Right atrium auricular region (tissue), 2 donors: ENCODE results near the gene ST8SIA1. TPM values are rescaled to one million over a fixed set of nuclear protein-coding genes. Genes with fewer than 3 reads are reported as not detected.

Source experiments
- DNase-seq: peaks from one replicate; pipeline ENCODE4 v3.0.0-alpha.2; 2019; ENCODE audit warnings: low spot score
- H3K27ac ChIP-seq, 2 donors: fragments of 200-600 bp; sonication (generic); 1 replicate in 1 of 2; 2 replicates in 1 of 2; pipeline ENCODE4 v1.5.1; 2016 to 2019
- H3K27me3 ChIP-seq, 2 donors: fragments of 200-600 bp; sonication (generic); one replicate each; pipeline versions ENCODE4 v1.5.1 to v1.6.0; 2017 to 2019
- H3K36me3 ChIP-seq: fragments of 200-600 bp; sonication (generic); one replicate; pipeline ENCODE4 v1.5.1; 2016
- H3K4me1 ChIP-seq, 2 donors: fragments of 200-600 bp; sonication (generic); one replicate each; pipeline versions ENCODE4 v1.5.1 to v1.6.0; 2017 to 2019
- H3K4me3 ChIP-seq, 2 donors: fragments of 200-600 bp; sonication (generic); 1 replicate in 1 of 2; 2 replicates in 1 of 2; pipeline ENCODE4 v1.5.1; 2017 to 2019; ENCODE audit warnings: mild to moderate bottlenecking in 1 of 2, moderate library complexity in 1 of 2
- H3K9me3 ChIP-seq, 2 donors: fragments of 200-600 bp; sonication (generic); one replicate each; pipeline ENCODE4 v1.5.1; 2019
- CTCF ChIP-seq, 2 donors: fragments of 200-600 bp; sonication (generic); IDR thresholded peaks; one replicate each; pipeline ENCODE4 v1.5.1; 2019; ENCODE audit warnings: antibody characterized with exemption in 2 of 2
- total RNA-seq, 2 donors: library from RNA; depleted of rRNA; stranded (reverse); fragments of >200 nt; gene quantifications; one replicate each; pipeline ENCODE4 v1.1.0, GENCODE V29; 2016

ST8SIA1 gene
- total RNA-seq, 2 donors from 2014 or later: 3.3 to 5.0 TPM

- Histone ChIP-seq H3K27ac (no peak overlapping the region), H3K4me3 (no peak overlapping the region), H3K9me3 (peaks cover 0 to 8% of the 10 kb centered on the region in 2 donors), H3K36me3 (no peaks in the 10 kb centered on the region), H3K4me1 (no peaks in the 10 kb centered on the region), H3K27me3 (no peaks in the 10 kb centered on the region)
- no peak for TF ChIP-seq CTCF (IDR thresholded peaks at IDR 0.05)
- DNase-seq: no peak
Measured at GRCh38 chr12:22206111-22206728, 128.3 kb downstream of the ST8SIA1 start.

GRCh38 chr12:22204391-22204790 lies 130.1 kb downstream of the ST8SIA1 start:
- no peak overlapping the region for H3K27ac ChIP-seq
- no peak overlapping the region for H3K4me3 ChIP-seq
- peaks cover 0 to 8% of the 10 kb centered on the region in 2 donors for H3K9me3 ChIP-seq
- no peaks in the 10 kb centered on the region for H3K36me3 ChIP-seq
- H3K4me1 ChIP-seq: no peaks in the 10 kb centered on the region
- DNase-seq: no peak
- TF ChIP-seq CTCF (IDR thresholded peaks at IDR 0.05): no peak
- H3K27me3 ChIP-seq: no peaks in the 10 kb centered on the region

- no peak overlapping the region for H3K27ac ChIP-seq
- H3K27me3 ChIP-seq: no peaks in the 10 kb centered on the region
- no peaks in the 10 kb centered on the region for H3K36me3 ChIP-seq
- DNase-seq: no peak
- H3K4me1 ChIP-seq: no peaks in the 10 kb centered on the region
- H3K4me3 ChIP-seq: no peak overlapping the region
- TF ChIP-seq CTCF (IDR thresholded peaks at IDR 0.05): no peak
- peaks cover 0 to 8% of the 10 kb centered on the region in 2 donors for H3K9me3 ChIP-seq
Measured at GRCh38 chr12:22202847-22203246, 131.7 kb downstream of the ST8SIA1 start.

GRCh38 chr12:22201101-22201500 lies 133.4 kb downstream of the ST8SIA1 start:
- H3K36me3 ChIP-seq: no peaks in the 10 kb centered on the region
- no peak overlapping the region for H3K4me3 ChIP-seq
- H3K9me3 ChIP-seq: peaks cover 0 to 8% of the 10 kb centered on the region in 2 donors
- no peaks in the 10 kb centered on the region for H3K4me1 ChIP-seq
- DNase-seq: no peak
- H3K27me3 ChIP-seq: no peaks in the 10 kb centered on the region
- no peak overlapping the region for H3K27ac ChIP-seq
- TF ChIP-seq CTCF (IDR thresholded peaks at IDR 0.05): no peak

GRCh38 chr12:22196236-22196635 lies 138.3 kb downstream of the ST8SIA1 start:
- no peaks in the 10 kb centered on the region for H3K27me3 ChIP-seq
- H3K9me3 ChIP-seq: no peaks in the 10 kb centered on the region
- H3K4me1 ChIP-seq: no peaks in the 10 kb centered on the region
- TF ChIP-seq CTCF (IDR thresholded peaks at IDR 0.05): no peak
- no peak for DNase-seq
- no peaks in the 10 kb centered on the region for H3K36me3 ChIP-seq
- no peak overlapping the region for H3K27ac ChIP-seq
- no peak overlapping the region for H3K4me3 ChIP-seq

GRCh38 chr12:22190969-22191368 lies 143.5 kb downstream of the ST8SIA1 start:
- no peak for TF ChIP-seq CTCF (IDR thresholded peaks at IDR 0.05)
- no peaks in the 10 kb centered on the region for H3K4me1 ChIP-seq
- DNase-seq: no peak

More at GRCh38 chr12:22190969-22191368, 143.5 kb downstream of the ST8SIA1 start:
- H3K27me3 ChIP-seq: no peaks in the 10 kb centered on the region
- no peaks in the 10 kb centered on the region for H3K9me3 ChIP-seq
- no peaks in the 10 kb centered on the region for H3K36me3 ChIP-seq
- H3K27ac ChIP-seq: no peak overlapping the region
- no peak overlapping the region for H3K4me3 ChIP-seq
